HepG2 (cell line): Measurements from ENCODE around the gene DENND4A. TPM values are rescaled to one million over a fixed set of nuclear protein-coding genes. Genes with fewer than 3 reads are reported as not detected.

Source experiments
- ARID2 ChIP-seq: sonication (generic); formaldehyde crosslinking; IDR thresholded peaks from 2 replicates; pipeline ENCODE4 v1.8.1; 2022; ENCODE audit warnings: mild to moderate bottlenecking, missing genetic modification reagents, borderline replicate concordance
- ASH2L ChIP-seq: fragments of 300-600, 200-600 bp; sonication (generic); IDR thresholded peaks from 2 replicates; pipeline ENCODE4 v1.7.0; 2017; ENCODE audit warnings: low read depth, mild to moderate bottlenecking, moderate library complexity, mixed read lengths, low read length; ENCODE audit not compliant: insufficient read length
- CREB1 ChIP-seq, 2 experiments: fragments of 450-650 bp in 1 of 2; IDR thresholded peaks; 2 replicates each; pipeline ENCODE4 v1.6.1; 2016 to 2017; ENCODE audit warnings: control low read depth in 1 of 2, mild to moderate bottlenecking in 1 of 2, missing compliant biosample characterization in 1 of 2, missing genetic modification characterization in 1 of 2
- FOXA1 ChIP-seq, 2 experiments: fragments of 450-650 bp in 1 of 2; sonication (generic) in 1 of 2; formaldehyde crosslinking in 1 of 2; IDR thresholded peaks; 2 replicates each; pipeline versions ENCODE4 v1.4.0 to v1.6.1; 2016 to 2020; ENCODE audit warnings: missing genetic modification reagents in 1 of 2
- FOXA3 ChIP-seq: IDR thresholded peaks from 2 replicates; pipeline ENCODE4 v1.6.1; 2016; ENCODE audit warnings: missing genetic modification reagents, missing compliant biosample characterization
- JUND ChIP-seq: sonication (generic); formaldehyde crosslinking; IDR thresholded peaks from 2 replicates; pipeline ENCODE4 v1.8.0; 2022; ENCODE audit warnings: mild to moderate bottlenecking, missing genetic modification reagents
- NBN ChIP-seq: fragments of 450-650 bp; conservative IDR thresholded peaks from 2 replicates; pipeline ENCODE4 v1.6.1; 2017
- NFKB2 ChIP-seq: sonication (generic); formaldehyde crosslinking; IDR thresholded peaks from 2 replicates; pipeline ENCODE4 v1.4.0; 2020; ENCODE audit warnings: missing genetic modification reagents, borderline replicate concordance
- SIN3A ChIP-seq: IDR thresholded peaks from 2 replicates; pipeline ENCODE4 v1.6.1; 2011; ENCODE audit warnings: low read depth, mild to moderate bottlenecking, control low read depth, low read length, borderline replicate concordance
- SOX6 ChIP-seq, 2 experiments: fragments of 450-650 bp in 1 of 2; sonication (generic) in 1 of 2; formaldehyde crosslinking in 1 of 2; IDR thresholded peaks; 2 replicates each; pipeline versions ENCODE4 v1.4.0 to v1.6.1; 2017 to 2020; ENCODE audit warnings: antibody characterized with exemption in 1 of 2, mild to moderate bottlenecking in 1 of 2, missing genetic modification reagents in 1 of 2
- THAP11 ChIP-seq: IDR thresholded peaks from 2 replicates; pipeline ENCODE4 v1.6.1; 2016; ENCODE audit warnings: missing biosample characterization, missing genetic modification reagents
- ZBTB38 ChIP-seq: sonication (generic); formaldehyde crosslinking; IDR thresholded peaks from 2 replicates; pipeline ENCODE4 v1.5.1; 2020; ENCODE audit warnings: mild to moderate bottlenecking, missing genetic modification reagents
- ZFP36L1 ChIP-seq: sonication (generic); formaldehyde crosslinking; IDR thresholded peaks from 2 replicates; pipeline ENCODE4 v1.8.0; 2022; ENCODE audit warnings: mild to moderate bottlenecking, missing genetic modification reagents, moderate library complexity
- polyA plus RNA-seq, 8 experiments: library from polyadenylated mRNA; depleted of rRNA in 3 of 8; stranded (reverse) in 7 of 8; unstranded in 1 of 8; fragments of >200 nt; fragmentation: Illumina TruSeq in 4 of 8; extraction: Trizol in 4 of 8; gene quantifications; 2 replicates each; pipeline versions ENCODE4 v1.2.1 to v1.2.3, GENCODE V29; 2011 to 2016; ENCODE audit warnings: low read depth in 4 of 8, missing spikeins in 1 of 8, mixed read lengths in 1 of 8; ENCODE audit not compliant: insufficient read depth in 1 of 8
- total RNA-seq, 5 experiments: library from RNA; depleted of rRNA; stranded (reverse); fragments of >200 nt; fragmentation: Illumina TruSeq; extraction: Trizol; gene quantifications; 2 replicates each; pipeline ENCODE4 v1.2.3, GENCODE V29; 2016; ENCODE audit warnings: low read depth in 1 of 5
- TF ChIP-seq, protein P1 (sequence below): sonication (generic); formaldehyde crosslinking; IDR thresholded peaks from 2 replicates; pipeline ENCODE4 v1.8.1; 2023; ENCODE audit warnings: missing genetic modification reagents, mild to moderate bottlenecking, borderline replicate concordance
- TF ChIP-seq, protein P2 (sequence below): sonication (generic); formaldehyde crosslinking; IDR thresholded peaks from 2 replicates; pipeline ENCODE4 v1.8.0; 2022; ENCODE audit warnings: missing genetic modification reagents, mild to moderate bottlenecking, borderline replicate concordance
- TF ChIP-seq, protein P3 (sequence below): sonication (generic); formaldehyde crosslinking; IDR thresholded peaks from 2 replicates; pipeline ENCODE4 v1.4.0; 2020; ENCODE audit warnings: mild to moderate bottlenecking, missing genetic modification reagents
- TF ChIP-seq, protein P4 (sequence below): sonication (generic); formaldehyde crosslinking; IDR thresholded peaks from 2 replicates; pipeline ENCODE4 v1.5.1; 2020; ENCODE audit warnings: mild to moderate bottlenecking, missing genetic modification reagents, moderate library complexity
- TF ChIP-seq, protein P5 (sequence below): sonication (generic); formaldehyde crosslinking; IDR thresholded peaks from 2 replicates; pipeline ENCODE4 v1.9.0; 2022; ENCODE audit warnings: missing genetic modification reagents, mild to moderate bottlenecking, borderline replicate concordance

Gene DENND4A
- total and polyA plus RNA-seq, 2 of the 13 experiments (the other 11 are each of a cell fraction or from before 2014, with no cell fraction given) = 13.2 to 18.6 TPM

DNA sequence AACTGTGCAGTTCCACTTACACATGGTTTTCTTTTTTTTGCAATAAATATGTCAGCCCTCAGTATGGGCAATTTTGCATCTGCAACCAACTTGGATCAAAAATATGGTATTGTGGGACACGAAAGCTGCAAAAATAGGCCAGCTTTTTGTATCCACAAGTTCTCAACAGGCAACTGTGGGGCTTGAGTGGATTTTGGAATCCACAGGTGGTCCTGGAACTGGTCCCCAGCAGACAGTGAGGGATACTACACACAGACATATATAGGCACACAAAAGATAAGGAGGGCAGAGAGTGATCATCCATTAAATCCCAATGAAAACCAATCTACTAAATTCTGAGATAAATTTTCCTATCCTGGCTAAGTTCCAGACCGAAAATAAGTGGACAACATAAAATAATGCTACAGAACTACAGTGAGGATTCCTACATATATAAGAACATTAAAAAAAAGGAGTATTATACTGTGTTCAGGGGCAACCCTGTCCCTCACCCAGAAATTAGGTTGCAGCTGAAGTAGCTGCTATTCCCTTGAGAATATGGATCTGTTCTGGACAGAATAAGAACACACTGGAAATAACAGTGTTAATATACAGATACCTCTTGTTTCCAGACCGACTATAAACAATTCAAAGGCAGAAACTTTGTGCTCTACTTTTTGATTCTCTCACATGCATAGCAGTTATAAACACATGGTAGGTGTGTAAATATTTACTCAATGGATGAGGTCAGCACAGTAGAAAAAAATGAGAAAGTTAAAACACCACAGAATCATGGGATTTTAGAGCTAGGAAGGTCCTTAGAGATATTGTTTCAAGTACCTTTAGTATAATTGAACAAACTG is 25.4 kb downstream of the DENND4A start (continued):
- TF ChIP-seq, protein P1, sequence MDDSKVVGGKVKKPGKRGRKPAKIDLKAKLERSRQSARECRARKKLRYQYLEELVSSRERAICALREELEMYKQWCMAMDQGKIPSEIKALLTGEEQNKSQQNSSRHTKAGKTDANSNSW (CRISPR knock-in tag) = no peak
- TF ChIP-seq SIN3A (no peak), JUND (peak; percentile 58; the same call in 1 of the 2 replicates), SOX6 (IDR thresholded peaks at IDR 0.05) (no peak), SOX6 (CRISPR knock-in tag; IDR thresholded peaks at IDR 0.05) (no peak), ASH2L (no peak), CREB1 (IDR thresholded peaks at IDR 0.05) (no peak), CREB1 (CRISPR knock-in tag; IDR thresholded peaks at IDR 0.05) (peak; percentile 82), ARID2 (no peak), ZFP36L1 (CRISPR knock-in tag) (no peak), ZBTB38 (CRISPR knock-in tag) (no peak), FOXA1 (IDR thresholded peaks at IDR 0.05) (peak; percentile 56; the same call in 1 of the 2 replicates), FOXA1 (CRISPR knock-in tag; IDR thresholded peaks at IDR 0.05) (peak; percentile 41), THAP11 (CRISPR knock-in tag) (peak; percentile 23; the same call in 1 of the 2 replicates), NBN (no peak), FOXA3 (peak; percentile 87), NFKB2 (CRISPR knock-in tag) (no peak)
- TF ChIP-seq, protein P2, sequence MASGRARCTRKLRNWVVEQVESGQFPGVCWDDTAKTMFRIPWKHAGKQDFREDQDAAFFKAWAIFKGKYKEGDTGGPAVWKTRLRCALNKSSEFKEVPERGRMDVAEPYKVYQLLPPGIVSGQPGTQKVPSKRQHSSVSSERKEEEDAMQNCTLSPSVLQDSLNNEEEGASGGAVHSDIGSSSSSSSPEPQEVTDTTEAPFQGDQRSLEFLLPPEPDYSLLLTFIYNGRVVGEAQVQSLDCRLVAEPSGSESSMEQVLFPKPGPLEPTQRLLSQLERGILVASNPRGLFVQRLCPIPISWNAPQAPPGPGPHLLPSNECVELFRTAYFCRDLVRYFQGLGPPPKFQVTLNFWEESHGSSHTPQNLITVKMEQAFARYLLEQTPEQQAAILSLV (CRISPR knock-in tag) = no peak
- TF ChIP-seq, protein P3, sequence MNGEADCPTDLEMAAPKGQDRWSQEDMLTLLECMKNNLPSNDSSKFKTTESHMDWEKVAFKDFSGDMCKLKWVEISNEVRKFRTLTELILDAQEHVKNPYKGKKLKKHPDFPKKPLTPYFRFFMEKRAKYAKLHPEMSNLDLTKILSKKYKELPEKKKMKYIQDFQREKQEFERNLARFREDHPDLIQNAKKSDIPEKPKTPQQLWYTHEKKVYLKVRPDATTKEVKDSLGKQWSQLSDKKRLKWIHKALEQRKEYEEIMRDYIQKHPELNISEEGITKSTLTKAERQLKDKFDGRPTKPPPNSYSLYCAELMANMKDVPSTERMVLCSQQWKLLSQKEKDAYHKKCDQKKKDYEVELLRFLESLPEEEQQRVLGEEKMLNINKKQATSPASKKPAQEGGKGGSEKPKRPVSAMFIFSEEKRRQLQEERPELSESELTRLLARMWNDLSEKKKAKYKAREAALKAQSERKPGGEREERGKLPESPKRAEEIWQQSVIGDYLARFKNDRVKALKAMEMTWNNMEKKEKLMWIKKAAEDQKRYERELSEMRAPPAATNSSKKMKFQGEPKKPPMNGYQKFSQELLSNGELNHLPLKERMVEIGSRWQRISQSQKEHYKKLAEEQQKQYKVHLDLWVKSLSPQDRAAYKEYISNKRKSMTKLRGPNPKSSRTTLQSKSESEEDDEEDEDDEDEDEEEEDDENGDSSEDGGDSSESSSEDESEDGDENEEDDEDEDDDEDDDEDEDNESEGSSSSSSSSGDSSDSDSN = no peak
- TF ChIP-seq, protein P4, sequence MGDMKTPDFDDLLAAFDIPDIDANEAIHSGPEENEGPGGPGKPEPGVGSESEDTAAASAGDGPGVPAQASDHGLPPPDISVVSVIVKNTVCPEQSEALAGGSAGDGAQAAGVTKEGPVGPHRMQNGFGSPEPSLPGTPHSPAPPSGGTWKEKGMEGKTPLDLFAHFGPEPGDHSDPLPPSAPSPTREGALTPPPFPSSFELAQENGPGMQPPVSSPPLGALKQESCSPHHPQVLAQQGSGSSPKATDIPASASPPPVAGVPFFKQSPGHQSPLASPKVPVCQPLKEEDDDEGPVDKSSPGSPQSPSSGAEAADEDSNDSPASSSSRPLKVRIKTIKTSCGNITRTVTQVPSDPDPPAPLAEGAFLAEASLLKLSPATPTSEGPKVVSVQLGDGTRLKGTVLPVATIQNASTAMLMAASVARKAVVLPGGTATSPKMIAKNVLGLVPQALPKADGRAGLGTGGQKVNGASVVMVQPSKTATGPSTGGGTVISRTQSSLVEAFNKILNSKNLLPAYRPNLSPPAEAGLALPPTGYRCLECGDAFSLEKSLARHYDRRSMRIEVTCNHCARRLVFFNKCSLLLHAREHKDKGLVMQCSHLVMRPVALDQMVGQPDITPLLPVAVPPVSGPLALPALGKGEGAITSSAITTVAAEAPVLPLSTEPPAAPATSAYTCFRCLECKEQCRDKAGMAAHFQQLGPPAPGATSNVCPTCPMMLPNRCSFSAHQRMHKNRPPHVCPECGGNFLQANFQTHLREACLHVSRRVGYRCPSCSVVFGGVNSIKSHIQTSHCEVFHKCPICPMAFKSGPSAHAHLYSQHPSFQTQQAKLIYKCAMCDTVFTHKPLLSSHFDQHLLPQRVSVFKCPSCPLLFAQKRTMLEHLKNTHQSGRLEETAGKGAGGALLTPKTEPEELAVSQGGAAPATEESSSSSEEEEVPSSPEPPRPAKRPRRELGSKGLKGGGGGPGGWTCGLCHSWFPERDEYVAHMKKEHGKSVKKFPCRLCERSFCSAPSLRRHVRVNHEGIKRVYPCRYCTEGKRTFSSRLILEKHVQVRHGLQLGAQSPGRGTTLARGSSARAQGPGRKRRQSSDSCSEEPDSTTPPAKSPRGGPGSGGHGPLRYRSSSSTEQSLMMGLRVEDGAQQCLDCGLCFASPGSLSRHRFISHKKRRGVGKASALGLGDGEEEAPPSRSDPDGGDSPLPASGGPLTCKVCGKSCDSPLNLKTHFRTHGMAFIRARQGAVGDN (CRISPR knock-in tag) = no peak
- TF ChIP-seq, protein P5, sequence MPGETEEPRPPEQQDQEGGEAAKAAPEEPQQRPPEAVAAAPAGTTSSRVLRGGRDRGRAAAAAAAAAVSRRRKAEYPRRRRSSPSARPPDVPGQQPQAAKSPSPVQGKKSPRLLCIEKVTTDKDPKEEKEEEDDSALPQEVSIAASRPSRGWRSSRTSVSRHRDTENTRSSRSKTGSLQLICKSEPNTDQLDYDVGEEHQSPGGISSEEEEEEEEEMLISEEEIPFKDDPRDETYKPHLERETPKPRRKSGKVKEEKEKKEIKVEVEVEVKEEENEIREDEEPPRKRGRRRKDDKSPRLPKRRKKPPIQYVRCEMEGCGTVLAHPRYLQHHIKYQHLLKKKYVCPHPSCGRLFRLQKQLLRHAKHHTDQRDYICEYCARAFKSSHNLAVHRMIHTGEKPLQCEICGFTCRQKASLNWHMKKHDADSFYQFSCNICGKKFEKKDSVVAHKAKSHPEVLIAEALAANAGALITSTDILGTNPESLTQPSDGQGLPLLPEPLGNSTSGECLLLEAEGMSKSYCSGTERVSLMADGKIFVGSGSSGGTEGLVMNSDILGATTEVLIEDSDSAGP (CRISPR knock-in tag) = no peak
